Esophagus squamous epithelium (tissue), 4 donors: ENCODE measurements around the gene KCNC2.

Source experiments
- POLR2A ChIP-seq, 4 donors: fragments of 450-650 bp; IDR thresholded peaks; one replicate each; pipeline ENCODE4 v1.6.1; 2017; ENCODE audit warnings: antibody characterized with exemption in 4 of 4, mild to moderate bottlenecking in 4 of 4, moderate library complexity in 3 of 4
- TF ChIP-seq, protein P1 (sequence below), 6 experiments: fragments of 450-650 bp in 4 of 6; fragments of 200-600 bp in 2 of 6; sonication (generic) in 2 of 6; IDR thresholded peaks; one replicate each; pipeline ENCODE4 v1.5.1; 2016 to 2019; ENCODE audit warnings: antibody characterized with exemption in 6 of 6, mild to moderate bottlenecking in 4 of 6, moderate library complexity in 4 of 6

GRCh38 chr12:75259143-75259542 is 49.5 kb upstream of the KCNC2 start:
- TF ChIP-seq, protein P1, sequence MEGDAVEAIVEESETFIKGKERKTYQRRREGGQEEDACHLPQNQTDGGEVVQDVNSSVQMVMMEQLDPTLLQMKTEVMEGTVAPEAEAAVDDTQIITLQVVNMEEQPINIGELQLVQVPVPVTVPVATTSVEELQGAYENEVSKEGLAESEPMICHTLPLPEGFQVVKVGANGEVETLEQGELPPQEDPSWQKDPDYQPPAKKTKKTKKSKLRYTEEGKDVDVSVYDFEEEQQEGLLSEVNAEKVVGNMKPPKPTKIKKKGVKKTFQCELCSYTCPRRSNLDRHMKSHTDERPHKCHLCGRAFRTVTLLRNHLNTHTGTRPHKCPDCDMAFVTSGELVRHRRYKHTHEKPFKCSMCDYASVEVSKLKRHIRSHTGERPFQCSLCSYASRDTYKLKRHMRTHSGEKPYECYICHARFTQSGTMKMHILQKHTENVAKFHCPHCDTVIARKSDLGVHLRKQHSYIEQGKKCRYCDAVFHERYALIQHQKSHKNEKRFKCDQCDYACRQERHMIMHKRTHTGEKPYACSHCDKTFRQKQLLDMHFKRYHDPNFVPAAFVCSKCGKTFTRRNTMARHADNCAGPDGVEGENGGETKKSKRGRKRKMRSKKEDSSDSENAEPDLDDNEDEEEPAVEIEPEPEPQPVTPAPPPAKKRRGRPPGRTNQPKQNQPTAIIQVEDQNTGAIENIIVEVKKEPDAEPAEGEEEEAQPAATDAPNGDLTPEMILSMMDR (IDR thresholded peaks at IDR 0.05) = no peak
- TF ChIP-seq POLR2A (IDR thresholded peaks at IDR 0.05) = no peak
